HG03095 (cell line): ENCODE data around the gene SLC5A10.

Experiments used
- ATAC-seq: cut with Tn5 transposase; IDR thresholded peaks from one replicate; pipeline ENCODE4 v1.9.1; 2021; ENCODE audit warnings: moderate library complexity; ENCODE audit not compliant: unreplicated experiment

The SLC5A10 gene

DNA sequence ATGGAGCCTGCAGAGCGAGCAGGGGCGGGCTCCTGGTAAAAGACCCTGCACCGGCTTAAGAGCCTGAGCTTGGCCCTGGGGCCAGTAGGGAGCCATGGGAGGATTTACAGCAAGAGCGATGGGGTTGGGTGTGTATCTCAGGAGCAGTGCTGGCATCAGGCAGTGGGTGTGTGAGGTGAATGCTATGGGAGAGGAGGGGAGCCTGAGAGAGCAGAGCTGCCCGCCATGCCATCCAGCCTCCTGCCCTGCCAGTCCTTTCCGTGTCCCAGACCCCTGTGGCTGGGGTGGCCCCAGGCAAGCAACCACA lies 29.3 kb downstream of the SLC5A10 start:
- ATAC-seq: no peak

DNA sequence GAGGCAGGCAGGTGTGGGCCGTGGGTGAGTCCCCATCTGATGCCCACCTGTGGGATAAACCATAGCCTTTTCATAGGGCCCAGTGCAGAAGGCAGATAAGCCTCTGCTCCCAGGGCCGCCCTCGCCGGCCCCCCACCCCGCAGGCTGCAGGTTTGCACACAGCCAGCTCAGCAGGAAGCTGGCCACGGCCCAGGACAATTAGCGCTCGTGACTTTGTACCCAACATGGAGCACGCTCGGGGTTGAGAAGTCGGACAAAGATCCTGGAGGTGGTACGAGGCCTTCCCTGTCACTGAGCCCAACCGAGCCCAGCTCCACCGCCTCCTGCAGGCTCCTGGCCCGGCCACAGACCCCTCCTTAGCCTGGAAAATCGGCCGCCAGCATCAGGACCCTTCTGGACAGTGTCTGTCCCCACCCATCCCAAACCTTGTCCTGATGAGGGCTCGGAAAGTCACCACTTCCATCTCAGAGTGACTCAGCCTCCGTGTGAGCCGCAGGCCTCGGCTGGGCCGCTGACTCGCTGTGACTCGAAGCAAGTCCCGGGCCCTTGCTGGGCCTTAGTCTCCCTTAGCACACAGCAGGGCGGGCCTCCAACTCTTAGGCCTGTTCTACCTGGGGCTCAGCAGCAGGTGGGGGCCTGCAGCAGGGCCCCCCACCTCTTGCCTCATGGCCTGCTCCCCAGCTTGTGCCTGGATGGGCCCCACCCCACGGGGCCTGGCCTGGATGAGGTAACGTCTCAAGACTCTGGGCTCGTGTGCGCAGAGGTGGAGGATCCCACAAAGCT lies 29.9 kb downstream of the SLC5A10 start:
- ATAC-seq: no peak

DNA sequence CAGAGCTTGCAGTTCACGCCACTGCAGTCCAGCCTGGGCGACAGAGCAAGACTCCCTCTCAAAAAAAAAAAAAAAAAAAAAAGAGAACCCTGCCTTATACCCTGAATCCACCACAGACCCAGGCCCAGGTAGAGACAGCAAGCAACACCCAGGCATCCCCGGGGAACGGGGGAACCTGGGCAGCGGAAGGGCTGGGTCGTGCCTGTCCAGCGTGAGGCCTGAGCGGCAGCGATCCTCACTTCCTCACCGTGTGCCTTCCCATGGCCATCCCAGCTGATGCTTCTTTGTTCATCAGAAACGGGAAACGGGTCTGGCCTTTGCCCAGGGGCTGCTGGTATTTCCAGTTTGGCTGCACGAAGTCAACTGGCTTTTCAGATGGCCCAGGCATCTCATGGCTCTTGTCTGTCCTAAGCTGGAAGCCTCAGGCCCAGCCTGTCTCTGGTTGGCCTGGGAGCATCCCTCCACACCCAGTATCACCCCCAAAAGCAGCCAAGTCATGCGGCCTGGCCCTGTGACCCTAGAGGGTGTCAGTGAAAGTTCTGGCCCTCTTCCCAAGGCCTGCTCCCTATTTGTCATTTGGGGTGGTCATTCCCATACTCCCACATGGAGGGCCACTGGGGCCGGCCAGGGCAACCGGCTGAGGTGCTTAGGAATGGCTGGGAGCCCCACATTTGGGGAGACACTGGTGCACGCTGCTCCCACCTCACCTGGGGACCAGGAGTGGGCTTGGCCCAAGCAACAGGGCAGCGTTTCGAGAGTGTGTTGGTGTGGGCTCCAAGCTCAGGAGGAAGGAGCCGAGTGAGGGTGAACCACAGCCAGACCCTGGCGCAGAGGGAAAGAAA lies 32.5 kb downstream of the SLC5A10 start:
- no peak for ATAC-seq

DNA sequence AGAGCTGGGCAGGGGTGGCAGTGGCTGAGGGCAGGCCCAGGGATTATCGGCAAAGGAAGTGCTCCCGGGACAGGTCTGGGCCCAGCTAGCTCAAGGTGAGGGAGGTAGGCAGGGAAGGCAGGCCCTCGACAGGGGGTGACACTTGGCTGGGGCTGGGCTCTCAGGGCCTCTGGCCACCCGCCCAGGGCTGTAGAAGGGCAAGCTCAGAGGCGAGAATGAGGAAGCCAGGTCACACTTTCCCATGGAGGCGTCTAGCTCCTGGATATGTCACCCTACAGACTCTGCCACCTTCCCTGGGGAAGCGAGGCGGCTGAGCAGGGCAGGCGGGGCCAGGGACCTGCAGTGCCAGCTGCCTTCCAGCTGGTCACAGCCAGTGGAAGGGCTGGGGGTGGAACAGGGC lies 33.5 kb downstream of the SLC5A10 start:
- no peak for ATAC-seq

DNA sequence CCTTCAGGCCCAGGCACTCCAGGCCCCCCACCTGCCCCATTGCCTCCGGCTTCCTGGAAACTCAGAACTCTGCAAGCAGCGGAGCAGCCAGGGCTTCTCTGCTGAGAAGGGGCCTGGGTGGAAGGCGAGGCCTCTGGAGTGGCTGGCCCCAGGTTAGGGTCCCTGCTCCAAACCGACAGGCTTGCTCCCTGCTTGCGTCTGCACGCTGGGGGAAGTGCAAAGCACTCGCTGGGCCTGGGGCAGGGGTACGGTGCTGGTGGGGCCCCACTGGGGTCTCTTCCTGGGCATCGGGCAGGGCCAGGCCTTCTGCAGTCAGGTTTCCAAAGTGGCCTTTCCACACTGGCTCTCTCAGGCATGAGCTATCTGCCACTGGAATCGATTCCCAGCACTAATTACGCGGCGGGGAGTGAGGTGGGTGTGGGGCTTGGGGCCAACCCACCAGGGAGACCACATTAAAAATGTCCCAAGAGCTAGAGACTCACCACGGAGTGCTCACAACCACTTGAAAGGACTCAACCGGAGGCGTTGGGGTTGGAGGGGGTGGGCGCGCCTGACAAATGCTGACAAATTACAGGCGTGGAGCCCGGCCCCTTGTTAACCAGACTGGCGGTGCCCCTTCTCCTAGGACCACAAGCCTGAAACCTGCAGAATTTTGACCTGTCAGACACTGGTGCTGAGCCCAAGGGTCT lies 34.7 kb downstream of the SLC5A10 start:
- no peak for ATAC-seq

DNA sequence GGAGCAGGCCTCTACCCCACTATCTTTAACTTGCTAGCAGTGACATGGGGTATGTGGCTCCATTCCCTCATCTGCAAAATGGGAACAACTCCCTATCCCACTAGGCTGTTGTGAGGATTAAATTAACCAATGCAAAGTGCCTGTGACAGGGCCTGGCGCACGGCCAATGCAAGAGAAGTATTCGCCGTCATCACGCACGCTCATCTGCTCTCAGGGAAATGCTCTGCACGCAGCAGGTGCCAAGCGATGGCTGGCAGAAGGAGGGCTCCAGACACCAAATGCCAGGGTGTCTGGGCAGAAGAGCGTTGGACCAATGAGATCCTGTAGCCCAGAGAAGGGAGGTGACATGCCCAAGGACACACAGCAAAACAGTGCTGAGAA lies 35.3 kb downstream of the SLC5A10 start:
- no peak for ATAC-seq

DNA sequence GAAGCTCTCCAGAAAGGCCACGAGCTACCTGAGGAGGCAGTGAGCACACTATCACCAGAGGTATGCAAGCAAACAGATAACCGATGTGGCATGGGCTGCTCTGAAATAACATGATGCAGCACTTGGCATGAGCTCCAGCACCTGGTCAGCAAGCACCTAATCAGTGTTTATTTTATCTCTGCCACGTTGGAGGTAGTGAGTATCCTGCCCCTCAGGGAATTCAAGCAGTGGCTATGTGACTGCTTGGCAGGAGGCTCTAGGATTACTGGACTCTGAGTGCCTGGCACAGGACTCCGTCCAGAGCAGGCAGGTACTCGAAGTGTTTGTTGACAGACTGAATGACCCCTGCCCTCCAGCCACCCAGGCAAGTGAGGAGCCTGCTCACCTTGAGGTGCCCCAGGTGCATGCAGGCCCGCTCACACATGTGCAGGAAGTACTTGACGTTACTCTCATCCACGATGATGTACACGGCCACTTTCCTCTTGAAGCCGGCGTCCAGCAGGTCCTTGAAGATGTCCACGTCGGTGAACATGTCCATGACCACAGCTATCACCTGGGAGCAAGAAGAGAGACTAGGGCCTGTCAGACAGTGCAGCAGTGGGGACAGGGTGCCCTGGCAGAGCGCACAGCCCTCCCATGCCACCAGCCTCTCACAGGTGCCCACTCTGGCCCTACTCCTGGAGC lies 36.0 kb downstream of the SLC5A10 start:
- no peak for ATAC-seq

DNA sequence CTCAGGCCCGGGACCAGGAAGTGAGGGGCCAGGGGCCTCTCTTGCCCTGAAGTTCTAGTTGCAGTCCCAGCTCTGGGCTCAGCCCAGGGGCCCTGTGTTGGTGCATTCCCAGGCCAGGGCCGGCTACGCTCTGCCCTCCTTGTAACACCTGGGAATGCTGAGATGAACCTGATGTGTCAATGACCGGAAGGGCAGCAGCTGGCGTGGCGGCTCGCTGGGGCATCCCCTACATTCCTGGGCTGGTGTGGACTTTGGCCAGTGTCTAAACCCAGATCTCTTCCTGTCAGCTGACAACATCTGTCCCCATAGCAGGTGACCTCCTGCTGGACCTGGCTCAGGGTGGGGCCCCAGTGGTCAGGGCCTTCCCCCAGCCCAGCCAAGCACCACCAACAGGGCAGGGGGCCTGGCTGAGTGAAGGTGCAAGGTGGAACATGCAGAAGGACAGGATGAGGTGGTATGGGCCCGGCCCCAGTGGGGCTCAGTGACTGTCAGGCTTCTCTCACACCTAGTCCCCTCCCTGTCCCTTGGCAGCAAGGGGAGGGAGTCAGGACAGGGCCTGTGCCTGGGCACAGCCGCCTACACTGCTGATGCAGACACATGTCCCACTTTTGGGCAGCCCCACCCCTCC lies 36.7 kb downstream of the SLC5A10 start:
- no peak for ATAC-seq

DNA sequence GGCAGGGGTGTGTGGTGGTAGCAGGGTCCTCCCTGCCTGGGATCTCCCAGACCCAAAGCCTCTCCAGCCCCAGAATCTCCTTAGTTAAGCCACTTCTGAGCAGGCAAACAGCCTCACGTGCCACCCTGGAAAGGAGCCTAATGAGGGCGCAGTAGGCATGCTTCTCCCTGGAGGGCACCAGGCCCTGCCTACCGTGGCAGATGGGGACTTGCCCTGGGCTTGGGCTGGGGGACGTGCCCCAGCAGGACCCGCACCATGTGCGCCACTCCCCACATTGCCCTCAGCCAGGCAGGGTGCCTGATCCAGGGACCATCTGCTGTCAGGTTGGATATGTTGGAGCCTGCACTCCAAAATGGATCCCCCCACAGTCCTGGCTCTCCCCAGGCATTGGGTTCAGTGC lies 38.4 kb downstream of the SLC5A10 start:
- no peak for ATAC-seq

DNA sequence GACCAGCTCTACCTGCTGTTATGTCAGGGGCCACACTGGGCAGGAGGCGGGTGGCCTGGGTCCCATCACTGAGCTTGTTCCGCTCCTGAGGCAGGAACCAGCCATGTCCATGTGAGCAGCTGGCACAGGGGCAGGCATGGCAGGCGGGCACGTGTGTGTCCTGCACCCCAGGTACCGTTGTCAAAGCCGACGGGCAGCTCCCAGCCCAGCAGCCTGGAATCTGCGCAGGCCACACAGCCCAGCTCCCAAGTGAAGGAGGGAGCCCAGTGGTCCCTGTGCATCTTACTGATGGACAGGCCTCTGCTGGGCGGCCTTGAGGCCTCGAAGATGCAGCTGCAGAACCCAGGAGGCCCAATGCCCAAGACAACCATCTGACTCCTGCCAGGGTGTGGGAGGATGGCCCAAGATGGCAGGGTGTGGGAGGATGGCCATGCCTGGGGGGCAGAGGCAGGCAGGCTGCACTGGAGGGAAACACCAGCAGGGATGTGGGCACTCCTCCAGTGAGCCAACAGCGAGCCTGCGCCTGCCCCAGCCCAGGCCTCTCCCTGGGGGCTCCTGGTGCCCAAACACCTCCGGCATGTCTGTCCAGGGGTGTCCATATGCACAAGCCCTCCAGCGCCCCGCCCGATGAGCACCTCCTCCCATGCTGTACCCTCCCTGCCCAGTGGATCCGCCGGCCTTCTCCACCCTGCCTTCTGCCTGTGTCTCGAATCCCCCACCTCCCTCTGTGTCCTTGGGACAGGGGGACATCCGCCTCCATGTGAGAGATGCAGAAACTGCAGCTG lies 39.8 kb downstream of the SLC5A10 start:
- no peak for ATAC-seq

DNA sequence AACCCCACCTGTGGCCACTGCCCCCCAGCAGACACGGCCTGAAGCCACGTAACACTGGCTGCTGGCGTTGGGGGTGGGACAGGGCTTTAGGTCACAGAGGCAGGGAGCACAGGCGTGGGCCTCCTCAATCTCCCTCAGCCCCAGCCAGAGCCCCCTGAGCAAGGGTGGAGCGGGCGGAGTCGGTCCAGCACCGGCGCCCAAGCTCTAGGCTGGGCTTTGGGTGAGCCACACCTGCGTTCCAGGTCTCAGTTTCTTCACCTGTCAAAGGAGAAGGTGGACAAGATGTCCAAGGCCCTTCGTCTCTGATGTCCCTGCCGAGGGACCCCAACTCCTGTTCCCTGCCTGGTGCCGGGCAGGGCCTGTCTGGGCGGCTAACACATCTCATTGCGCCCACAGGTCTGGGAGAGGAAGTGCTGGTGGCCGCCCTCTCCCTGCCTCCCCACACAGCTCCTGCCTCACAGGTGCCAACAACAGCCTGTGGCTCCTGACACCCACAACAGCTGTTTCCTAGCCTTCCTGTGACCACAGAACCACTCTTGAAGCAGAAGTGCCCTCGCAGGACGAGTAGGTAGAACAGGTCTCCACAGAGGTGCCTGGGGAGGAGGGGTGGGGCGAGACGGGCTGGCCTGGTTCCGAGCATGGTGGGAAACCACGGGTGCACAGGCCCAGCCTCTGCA lies 40.6 kb downstream of the SLC5A10 start:
- ATAC-seq: no peak

DNA sequence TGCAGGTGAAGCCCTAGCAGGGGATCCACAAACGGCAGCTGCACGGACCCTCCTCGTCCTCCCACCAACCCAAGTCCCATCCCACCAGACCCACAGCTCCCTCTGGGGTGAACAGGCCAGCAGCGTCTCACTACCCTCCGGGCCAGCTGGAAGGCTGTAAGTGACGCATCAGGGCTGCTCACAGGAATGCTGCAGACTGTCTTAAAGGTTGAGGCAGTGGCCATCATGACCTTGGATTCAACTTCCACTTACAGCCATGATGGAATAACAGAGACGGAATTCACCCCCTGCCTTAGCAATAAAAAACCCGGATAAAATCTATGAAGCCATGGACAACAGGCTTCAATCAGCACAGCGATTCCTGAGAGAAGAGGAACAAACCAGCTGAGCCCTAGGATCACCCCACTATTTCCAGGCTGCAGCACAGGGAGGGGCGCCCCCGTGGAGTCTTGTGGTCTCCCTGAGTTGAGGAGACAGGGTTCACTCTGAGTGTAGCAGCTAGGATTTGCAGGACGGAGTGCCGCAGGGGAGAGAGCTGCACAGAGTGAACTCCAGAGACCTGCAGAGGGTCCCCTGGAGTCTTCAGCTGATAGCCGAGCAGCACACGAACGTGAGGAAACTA lies 42.1 kb downstream of the SLC5A10 start:
- no peak for ATAC-seq

DNA sequence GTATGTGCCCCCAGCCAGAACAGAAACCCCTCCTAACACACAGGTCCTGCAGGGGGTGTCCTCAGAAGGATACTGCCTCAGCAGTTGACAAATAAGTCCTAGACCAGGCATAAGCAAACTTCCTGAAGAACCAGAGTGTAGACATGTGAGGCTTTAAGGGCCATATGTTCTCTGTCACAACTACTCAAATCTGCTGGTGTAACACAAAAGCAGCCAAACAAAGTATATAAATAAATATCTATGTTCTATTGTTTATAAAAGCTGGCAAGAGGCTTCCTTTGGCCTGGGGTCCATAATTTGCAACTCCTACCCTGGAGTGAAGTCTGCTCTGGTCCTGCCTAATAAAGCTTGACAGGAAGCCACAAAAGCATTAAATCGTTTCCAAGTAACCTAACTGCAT lies 42.7 kb downstream of the SLC5A10 start:
- ATAC-seq: no peak

DNA sequence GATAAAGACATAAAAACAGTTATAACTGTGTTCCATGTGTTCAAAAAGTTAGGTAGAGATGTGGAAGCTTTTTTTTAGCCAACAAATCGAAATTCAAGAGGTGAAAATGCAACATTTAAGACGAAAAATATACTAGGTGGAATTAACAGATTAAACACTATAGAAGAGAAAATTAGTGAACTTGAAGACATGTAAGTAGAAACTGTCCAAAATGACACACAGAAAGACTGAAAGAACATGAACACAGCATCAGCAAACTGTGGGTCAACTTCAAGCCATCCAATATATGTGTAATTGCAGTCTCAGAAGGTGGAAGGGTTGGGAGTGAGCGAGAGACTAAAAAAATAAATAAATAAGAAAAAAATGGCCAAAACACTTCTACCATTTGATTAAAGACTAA lies 43.3 kb downstream of the SLC5A10 start:
- no peak for ATAC-seq

DNA sequence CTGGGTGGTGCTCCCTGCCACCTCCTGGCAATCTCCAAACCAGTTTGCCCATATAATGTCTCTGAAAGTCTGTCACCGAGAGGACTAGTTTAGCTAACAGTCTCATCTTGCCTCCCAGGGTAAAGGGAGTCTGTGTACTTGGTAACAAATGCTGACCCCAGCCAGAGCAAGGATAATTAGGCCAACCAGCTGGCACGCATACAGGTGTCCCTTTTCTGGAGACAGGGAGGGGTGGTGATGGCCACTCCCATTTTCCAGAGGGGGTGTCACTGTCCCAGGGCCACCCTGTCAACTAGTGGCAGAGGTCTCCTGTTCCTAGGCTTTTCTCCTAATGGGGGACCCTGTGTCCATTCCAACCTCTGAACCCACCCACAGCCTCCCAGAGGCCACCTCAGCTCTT lies 44.5 kb downstream of the SLC5A10 start:
- no peak for ATAC-seq

DNA sequence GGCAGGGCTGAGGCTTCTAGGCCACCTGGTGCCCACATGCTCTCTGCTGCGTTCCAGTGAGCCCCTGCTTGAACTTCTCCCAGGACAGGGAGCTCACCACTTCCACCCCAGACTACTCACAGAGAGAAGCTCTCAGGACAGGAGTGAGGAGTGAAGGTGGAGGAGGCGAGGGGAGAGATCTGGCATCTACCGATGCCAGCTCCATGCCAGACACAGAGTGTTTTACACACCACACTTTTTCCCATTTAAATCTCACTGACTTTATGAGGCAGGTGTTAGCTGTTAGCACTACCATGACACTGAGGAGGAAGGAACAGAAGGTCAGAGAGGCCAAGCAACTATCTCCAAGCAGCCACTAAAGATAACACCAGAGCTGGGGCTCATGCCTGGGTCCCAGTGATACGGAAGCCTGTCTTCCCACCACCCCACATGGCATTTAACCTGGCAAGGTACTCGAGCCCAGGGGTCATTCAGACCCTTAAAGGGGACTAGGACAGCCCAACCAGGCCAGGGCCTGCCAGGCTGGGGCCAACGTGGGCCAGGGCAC lies 45.8 kb downstream of the SLC5A10 start:
- no peak for ATAC-seq

DNA sequence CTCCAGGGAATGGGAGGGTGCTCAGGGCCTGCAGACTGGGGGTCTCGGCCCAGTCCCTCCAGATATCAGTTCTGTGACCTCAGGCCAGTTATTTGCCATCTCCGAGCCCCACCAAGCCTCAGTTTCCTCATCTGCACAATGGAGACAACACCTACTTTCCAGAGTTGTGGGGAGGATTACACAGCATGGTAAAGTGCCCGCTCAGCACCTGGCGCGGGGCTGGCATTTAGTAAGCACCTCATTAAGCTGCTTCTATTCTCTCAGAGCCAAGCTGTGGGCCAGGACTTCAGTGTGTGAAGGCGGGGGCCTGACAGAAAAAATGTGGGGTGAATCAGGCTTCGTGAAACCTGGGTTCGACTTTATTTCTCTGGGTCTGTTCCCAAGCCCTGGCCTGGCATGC lies 47.4 kb downstream of the SLC5A10 start:
- no peak for ATAC-seq

DNA sequence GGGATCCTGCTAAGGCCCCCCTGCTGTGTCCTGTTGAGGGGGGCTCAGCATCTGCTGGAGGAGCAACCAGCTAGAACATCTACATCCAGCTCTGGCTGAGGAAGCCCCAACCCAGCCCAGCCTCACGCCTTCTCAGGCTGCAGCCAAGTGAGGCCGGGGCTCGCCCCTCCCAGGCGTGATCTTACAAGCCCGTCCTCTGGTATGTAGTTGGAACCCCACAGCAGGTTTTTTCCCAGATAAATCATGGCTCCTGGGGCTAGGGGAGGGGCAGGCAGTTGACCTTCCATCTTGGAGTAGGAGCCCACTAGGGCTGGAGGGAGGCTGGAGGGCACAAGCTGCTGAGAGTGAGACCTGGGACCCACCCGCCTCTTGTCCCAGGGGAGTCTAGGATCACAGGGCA lies 47.9 kb downstream of the SLC5A10 start:
- ATAC-seq: no peak
